DND-41 (cell line): ENCODE results near the gene DST.

Experiments used
- ATAC-seq: fragments of 200-7000 bp; cut with Tn5 transposase; 3 replicates; pipeline ENCODE4 v1.9.1; 2021; ENCODE audit warnings: low read depth; ENCODE audit not compliant: insufficient read depth
- DNase-seq: peaks from one replicate; pipeline ENCODE4 v3.0.0-alpha.2; 2020
- H2AFZ ChIP-seq: 2 replicates; pipeline ENCODE4 v1.6.0; 2012; ENCODE audit warnings: low read depth, low read length
- H3K27ac ChIP-seq: 2 replicates; pipeline ENCODE4 v1.5.1; 2012; ENCODE audit warnings: low read length, inconsistent platforms
- H3K27me3 ChIP-seq: fragments of 200-600 bp; sonication (generic); 2 replicates; pipeline ENCODE4 v1.6.0; 2012; ENCODE audit warnings: low read length, mild to moderate bottlenecking, inconsistent platforms; ENCODE audit not compliant: insufficient read depth, poor library complexity
- H3K36me3 ChIP-seq: 2 replicates; pipeline ENCODE4 v1.5.1; 2012; ENCODE audit warnings: low read length, inconsistent platforms; ENCODE audit not compliant: insufficient read depth
- H3K4me1 ChIP-seq: 2 replicates; pipeline ENCODE4 v1.5.1; 2012; ENCODE audit warnings: mild to moderate bottlenecking, low read length; ENCODE audit not compliant: insufficient read depth
- H3K4me2 ChIP-seq: 2 replicates; pipeline ENCODE4 v1.6.0; 2012; ENCODE audit warnings: mild to moderate bottlenecking, moderate library complexity, low read length, inconsistent platforms; ENCODE audit not compliant: insufficient read depth
- H3K4me3 ChIP-seq, 2 experiments: fragments of 200-600 bp in 1 of 2; shearing (Covaris generic) in 1 of 2; 2 replicates each; pipeline ENCODE4 v1.5.1; 2012 to 2016; ENCODE audit warnings: inconsistent platforms in 2 of 2, low read length in 2 of 2, mild to moderate bottlenecking in 2 of 2, low read depth in 1 of 2, moderate library complexity in 1 of 2
- H3K79me2 ChIP-seq: 2 replicates; pipeline ENCODE4 v1.6.0; 2012; ENCODE audit warnings: low read length, inconsistent platforms; ENCODE audit not compliant: insufficient read depth
- H3K9ac ChIP-seq: 2 replicates; pipeline ENCODE4 v1.6.0; 2012; ENCODE audit warnings: low read depth, mild to moderate bottlenecking, inconsistent platforms, low read length, moderate library complexity
- H3K9me3 ChIP-seq: 2 replicates; pipeline ENCODE4 v1.5.1; 2012; ENCODE audit warnings: low read length, moderate library complexity, mild to moderate bottlenecking, inconsistent platforms; ENCODE audit not compliant: insufficient read depth, severe bottlenecking
- H4K20me1 ChIP-seq: 2 replicates; pipeline ENCODE4 v1.6.0; 2012; ENCODE audit warnings: low read length; ENCODE audit not compliant: insufficient read depth
- CTCF ChIP-seq: IDR thresholded peaks from 2 replicates; pipeline ENCODE4 v1.5.1; 2012; ENCODE audit warnings: borderline replicate concordance, low read length, moderate library complexity, mild to moderate bottlenecking; ENCODE audit not compliant: poor library complexity, severe bottlenecking; ENCODE audit errors: extremely low read depth
- EZH2 ChIP-seq: IDR thresholded peaks from 3 replicates; pipeline ENCODE4 v1.6.1; 2012; ENCODE audit warnings: borderline replicate concordance, low read depth, mild to moderate bottlenecking, moderate library complexity, low read length, inconsistent platforms; ENCODE audit not compliant: severe bottlenecking

The DST gene

GRCh38 chr6:56444855-56445254 lies 197.8 kb downstream of the DST start:
- no peaks in the 10 kb centered on the region for H3K79me2 ChIP-seq
- ATAC-seq (no peak), DNase-seq (no peak)
- no peaks in the 10 kb centered on the region for H3K4me1 ChIP-seq
- no peak overlapping the region for H3K27ac ChIP-seq
- no peaks in the 10 kb centered on the region for H4K20me1 ChIP-seq
- peaks cover 1% of the 10 kb centered on the region for H3K9me3 ChIP-seq
- no peak overlapping the region for H3K4me3 ChIP-seq
- H3K9ac ChIP-seq: no peak overlapping the region
- no peak overlapping the region for H2AFZ ChIP-seq
- no peaks in the 10 kb centered on the region for H3K27me3 ChIP-seq
- TF ChIP-seq CTCF (no peak), EZH2 (no peak)
- H3K4me2 ChIP-seq: no peak overlapping the region
- H3K36me3 ChIP-seq: no peaks in the 10 kb centered on the region

DNA sequence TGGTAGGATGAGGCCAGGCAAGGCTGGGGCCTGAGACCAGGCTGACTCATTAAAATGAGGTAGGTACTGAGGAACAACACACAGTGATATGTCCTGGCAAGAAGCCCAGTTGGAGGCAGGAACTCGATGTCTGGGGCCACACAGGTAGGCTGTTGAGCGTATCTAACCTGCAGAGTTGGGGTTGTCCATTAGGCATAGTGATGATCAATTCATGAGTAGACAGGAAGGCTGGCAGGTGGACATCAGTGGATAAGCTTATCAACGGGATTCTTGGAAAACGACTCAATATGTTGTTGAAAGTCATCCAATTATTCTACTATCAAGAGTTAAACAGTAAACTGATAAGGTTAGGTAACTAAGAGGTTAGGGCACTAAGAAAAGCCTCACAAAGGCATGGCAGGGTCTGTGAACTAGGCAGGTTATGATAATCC lies 202.1 kb downstream of the DST start:
- TF ChIP-seq EZH2 (no peak), CTCF (no peak)
- Histone ChIP-seq H3K4me1 (no peaks in the 10 kb centered on the region), H2AFZ (no peak overlapping the region), H4K20me1 (no peaks in the 10 kb centered on the region), H3K27me3 (no peaks in the 10 kb centered on the region), H3K4me2 (no peak overlapping the region), H3K4me3 (no peak overlapping the region), H3K9ac (no peak overlapping the region), H3K27ac (no peak overlapping the region), H3K9me3 (peaks cover 6% of the 10 kb centered on the region), H3K79me2 (no peaks in the 10 kb centered on the region), H3K36me3 (no peaks in the 10 kb centered on the region)
- no peak for DNase-seq
- ATAC-seq: no peak

DNA sequence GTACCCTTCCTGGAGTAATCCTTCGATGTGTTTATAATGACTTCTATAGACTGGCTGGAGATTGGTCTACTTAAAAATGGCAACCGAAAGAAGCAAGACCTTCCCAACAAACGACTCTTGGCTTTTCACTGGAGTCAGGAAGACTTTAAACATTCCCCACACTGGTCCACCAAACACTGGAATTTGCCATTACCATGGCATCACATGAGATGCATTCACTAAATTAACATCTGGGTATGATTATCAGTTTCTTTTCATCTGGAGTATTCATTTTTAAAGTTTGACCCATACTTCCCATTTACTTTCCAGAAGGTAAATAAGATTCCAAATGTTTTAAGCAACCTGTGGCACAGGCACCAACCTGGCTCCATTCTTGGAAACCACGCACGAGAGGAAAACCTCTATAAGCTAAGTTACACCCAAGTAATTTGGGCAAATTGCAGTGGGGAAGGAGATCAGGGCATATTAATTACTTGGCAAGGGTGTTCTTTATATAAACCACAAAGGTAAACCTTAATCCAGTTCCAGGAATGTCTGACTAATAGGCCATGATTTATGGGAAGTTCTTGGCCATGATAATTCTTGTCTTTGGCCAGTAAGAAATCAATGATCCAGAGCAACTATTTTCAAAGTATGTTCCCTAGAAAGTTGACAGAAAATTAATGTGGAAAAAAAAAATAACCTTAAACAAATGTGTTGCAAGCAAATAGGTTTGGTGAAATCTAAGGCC lies 205.4 kb downstream of the DST start:
- ATAC-seq (no peak), DNase-seq (no peak)
- H2AFZ ChIP-seq: no peak overlapping the region
- H3K27me3 ChIP-seq: no peaks in the 10 kb centered on the region
- no peak overlapping the region for H3K27ac ChIP-seq
- no peaks in the 10 kb centered on the region for H3K79me2 ChIP-seq
- H4K20me1 ChIP-seq: no peaks in the 10 kb centered on the region
- no peaks in the 10 kb centered on the region for H3K36me3 ChIP-seq
- no peak overlapping the region for H3K4me2 ChIP-seq
- no peaks in the 10 kb centered on the region for H3K4me1 ChIP-seq
- H3K4me3 ChIP-seq: no peak overlapping the region
- peaks cover 9% of the 10 kb centered on the region for H3K9me3 ChIP-seq
- TF ChIP-seq CTCF: no peak
- no peak for TF ChIP-seq EZH2
- H3K9ac ChIP-seq: no peak overlapping the region

DNA sequence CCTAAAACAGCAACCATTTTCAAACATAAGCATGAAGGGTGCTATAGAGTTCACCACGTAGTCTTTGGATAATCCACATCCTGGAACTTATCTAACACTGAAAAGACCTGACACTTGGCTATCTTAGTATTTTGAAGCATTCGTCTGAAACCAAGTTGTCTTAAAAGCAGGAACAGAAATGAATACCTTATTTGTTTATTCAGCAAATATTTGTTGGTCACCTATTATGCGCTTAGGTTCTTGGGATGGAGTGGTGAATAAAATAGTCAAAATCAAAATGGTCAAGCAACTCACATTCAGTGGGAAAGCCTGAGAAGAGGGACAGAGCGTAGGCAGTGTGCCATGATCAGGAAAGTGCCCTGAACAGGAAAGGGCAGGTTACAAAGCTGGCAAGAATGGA lies 206.9 kb downstream of the DST start:
- TF ChIP-seq CTCF (no peak), EZH2 (no peak)
- no peak for DNase-seq
- Histone ChIP-seq H3K27me3 (no peaks in the 10 kb centered on the region), H2AFZ (no peak overlapping the region), H3K9ac (no peak overlapping the region), H3K27ac (no peak overlapping the region), H3K36me3 (no peaks in the 10 kb centered on the region), H3K79me2 (no peaks in the 10 kb centered on the region), H3K4me2 (no peak overlapping the region), H3K4me1 (no peaks in the 10 kb centered on the region), H4K20me1 (no peaks in the 10 kb centered on the region), H3K4me3 (no peak overlapping the region), H3K9me3 (peaks cover 14% of the 10 kb centered on the region)
- ATAC-seq: no peak
